Panc1 (cell line): ENCODE data around the gene KRT38. TPM values are rescaled to one million over a fixed set of nuclear protein-coding genes. Genes with fewer than 3 reads are reported as not detected.

Experiments
- ATAC-seq: fragments of 200-7000 bp; cut with Tn5 transposase; 2 replicates; pipeline ENCODE4 v1.9.1; 2020; ENCODE audit warnings: mild to moderate bottlenecking, moderate library complexity
- BruUV-seq: library from RNA; stranded (reverse); fragments of 400-500 nt; replicated peaks from 2 replicates; lab custom pipeline; 2021; lab: Mats Ljungman, UMichigan
- CTCF ChIA-PET: fragments of 300-600 bp; sonication (Branson Sonifier 250); formaldehyde crosslinking; loops from one replicate; lab custom pipeline; 2022; ENCODE audit warnings: antibody characterized with exemption; lab: Charles Lee
- POLR2A ChIA-PET: fragments of 300-600 bp; sonication (Branson Sonifier 250); formaldehyde crosslinking; loops from one replicate; lab custom pipeline; 2022; ENCODE audit warnings: antibody characterized with exemption; lab: Charles Lee
- DNase-seq: peaks from one replicate; pipeline ENCODE4 v3.0.0-alpha.2; 2010; ENCODE audit warnings: low read depth, low spot score
- H3K27ac ChIP-seq: 2 replicates; pipeline ENCODE4 v1.5.1; 2011; ENCODE audit warnings: mild to moderate bottlenecking, low read length, inconsistent platforms
- H3K27me3 ChIP-seq: fragments of 200-500 bp; sonication (Bioruptor generic); 2 replicates; pipeline ENCODE4 v1.6.0; 2014; ENCODE audit warnings: low read length, inconsistent platforms; ENCODE audit not compliant: control insufficient read depth, insufficient read depth
- H3K36me3 ChIP-seq: fragments of 200-500 bp; sonication (Bioruptor generic); 2 replicates; pipeline ENCODE4 v1.5.1; 2014; ENCODE audit warnings: inconsistent platforms, mild to moderate bottlenecking, low read length, moderate library complexity; ENCODE audit not compliant: control insufficient read depth, insufficient read depth
- H3K4me1 ChIP-seq: 2 replicates; pipeline ENCODE4 v1.5.1; 2011; ENCODE audit warnings: inconsistent platforms, mild to moderate bottlenecking, low read length, moderate library complexity; ENCODE audit not compliant: control insufficient read depth, insufficient read depth
- H3K4me3 ChIP-seq, 2 experiments: 2 replicates each; pipeline ENCODE4 v1.5.1; 2011 to 2012; ENCODE audit warnings: low read depth in 2 of 2, low read length in 2 of 2, mild to moderate bottlenecking in 2 of 2, inconsistent platforms in 1 of 2, moderate library complexity in 1 of 2
- H3K9me3 ChIP-seq: fragments of 200-500 bp; sonication (Bioruptor generic); 2 replicates; pipeline ENCODE4 v1.5.1; 2014; ENCODE audit warnings: low read depth, mild to moderate bottlenecking, inconsistent platforms, low read length, moderate library complexity; ENCODE audit not compliant: control insufficient read depth, insufficient read depth
- POLR2AphosphoS5 ChIP-seq: IDR thresholded peaks from 2 replicates; pipeline ENCODE4 v1.6.1; 2012; ENCODE audit warnings: mild to moderate bottlenecking, low read depth, low read length, moderate library complexity
- SIN3A ChIP-seq: IDR thresholded peaks from 2 replicates; pipeline ENCODE4 v1.6.1; 2012; ENCODE audit warnings: low read depth, mild to moderate bottlenecking, low read length, moderate library complexity, borderline replicate concordance; ENCODE audit not compliant: insufficient read depth
- TCF7L2 ChIP-seq: IDR thresholded peaks from 2 replicates; pipeline ENCODE4 v1.6.1; 2011; ENCODE audit warnings: mild to moderate bottlenecking, low read depth, low read length, inconsistent platforms
- in situ Hi-C: cut with HindIII; loops from 2 replicates; pipeline ENCODE4 v1.10.0; 2016; ENCODE audit warnings: low sequenced_read_pairs, low pct_unique_long_range_greater_than_20kb
- intact Hi-C: fragments of 100-400 bp; cut with micrococcal nuclease; formaldehyde crosslinking; loops from one replicate; pipeline ENCODE4 v1.10.0; 2022; ENCODE audit not compliant: unreplicated experiment
- total RNA-seq: library from RNA; stranded (reverse); gene quantifications from one replicate; pipeline ENCODE4 v1.2.1, GENCODE V29; 2021; ENCODE audit not compliant: unreplicated experiment
- TF ChIP-seq, protein P1 (sequence below), 2 experiments: IDR thresholded peaks; 2 replicates each; pipeline ENCODE4 v1.6.1; 2011 to 2012; ENCODE audit warnings: low read depth in 2 of 2, control low read depth in 1 of 2, low read length in 1 of 2, mild to moderate bottlenecking in 1 of 2, moderate library complexity in 1 of 2; ENCODE audit not compliant: insufficient read depth in 1 of 2
- TF ChIP-seq, protein P2 (sequence below): fragments of 450-650 bp; IDR thresholded peaks from 2 replicates; pipeline ENCODE4 v1.5.1; 2017; ENCODE audit warnings: mild to moderate bottlenecking

The KRT38 gene
- total RNA-seq, 1 experiment from 2014 or later = not detected

DNA sequence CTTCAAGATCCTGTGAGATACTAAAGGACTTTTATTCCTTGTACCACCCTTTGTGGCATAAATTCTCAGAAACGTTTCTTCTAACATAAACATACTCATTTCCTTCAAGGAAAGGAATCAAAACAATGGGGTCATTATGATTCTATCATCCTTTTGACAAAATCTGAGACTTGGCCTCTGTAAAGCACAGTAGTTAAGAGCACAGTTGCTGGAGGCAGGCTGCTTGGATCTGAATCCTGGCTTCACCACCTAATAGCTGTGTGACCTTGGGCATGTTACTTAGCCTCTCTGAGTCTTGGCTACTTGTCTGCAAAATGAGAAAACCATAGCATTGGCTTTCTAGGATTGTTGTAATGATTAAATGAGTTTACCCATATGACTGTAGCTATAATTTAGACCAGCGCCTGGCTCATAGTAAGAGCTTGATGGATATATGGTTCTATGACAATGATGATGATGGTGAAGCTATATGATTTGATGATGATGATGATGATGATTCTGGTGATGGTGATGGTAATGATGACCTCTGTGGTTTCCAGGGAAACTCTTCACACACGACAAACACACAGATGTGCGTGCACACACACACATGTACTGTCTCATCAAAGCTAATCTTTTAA is 37.3 kb downstream of the KRT38 start:
- no TSS peak for BruUV-seq
- Histone ChIP-seq H3K4me1 (peaks cover 13% of the 10 kb centered on the region), H3K36me3 (no peaks in the 10 kb centered on the region), H3K9me3 (no peaks in the 10 kb centered on the region), H3K27me3 (no peaks in the 10 kb centered on the region), H3K4me3 (no peak overlapping the region), H3K27ac (no peak overlapping the region)
- intact Hi-C loops = no loop called here
- POLR2A ChIA-PET = no interaction called here
- no peak for ATAC-seq
- TF ChIP-seq POLR2AphosphoS5 (no peak), SIN3A (no peak), TCF7L2 (no peak)
- TF ChIP-seq, protein P1, sequence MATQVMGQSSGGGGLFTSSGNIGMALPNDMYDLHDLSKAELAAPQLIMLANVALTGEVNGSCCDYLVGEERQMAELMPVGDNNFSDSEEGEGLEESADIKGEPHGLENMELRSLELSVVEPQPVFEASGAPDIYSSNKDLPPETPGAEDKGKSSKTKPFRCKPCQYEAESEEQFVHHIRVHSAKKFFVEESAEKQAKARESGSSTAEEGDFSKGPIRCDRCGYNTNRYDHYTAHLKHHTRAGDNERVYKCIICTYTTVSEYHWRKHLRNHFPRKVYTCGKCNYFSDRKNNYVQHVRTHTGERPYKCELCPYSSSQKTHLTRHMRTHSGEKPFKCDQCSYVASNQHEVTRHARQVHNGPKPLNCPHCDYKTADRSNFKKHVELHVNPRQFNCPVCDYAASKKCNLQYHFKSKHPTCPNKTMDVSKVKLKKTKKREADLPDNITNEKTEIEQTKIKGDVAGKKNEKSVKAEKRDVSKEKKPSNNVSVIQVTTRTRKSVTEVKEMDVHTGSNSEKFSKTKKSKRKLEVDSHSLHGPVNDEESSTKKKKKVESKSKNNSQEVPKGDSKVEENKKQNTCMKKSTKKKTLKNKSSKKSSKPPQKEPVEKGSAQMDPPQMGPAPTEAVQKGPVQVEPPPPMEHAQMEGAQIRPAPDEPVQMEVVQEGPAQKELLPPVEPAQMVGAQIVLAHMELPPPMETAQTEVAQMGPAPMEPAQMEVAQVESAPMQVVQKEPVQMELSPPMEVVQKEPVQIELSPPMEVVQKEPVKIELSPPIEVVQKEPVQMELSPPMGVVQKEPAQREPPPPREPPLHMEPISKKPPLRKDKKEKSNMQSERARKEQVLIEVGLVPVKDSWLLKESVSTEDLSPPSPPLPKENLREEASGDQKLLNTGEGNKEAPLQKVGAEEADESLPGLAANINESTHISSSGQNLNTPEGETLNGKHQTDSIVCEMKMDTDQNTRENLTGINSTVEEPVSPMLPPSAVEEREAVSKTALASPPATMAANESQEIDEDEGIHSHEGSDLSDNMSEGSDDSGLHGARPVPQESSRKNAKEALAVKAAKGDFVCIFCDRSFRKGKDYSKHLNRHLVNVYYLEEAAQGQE (IDR thresholded peaks at IDR 0.05; ENCODE audit: insufficient read depth in 1 of 2, low read depth in 2 of 2, low read length in 1 of 2) = no peak
- TF ChIP-seq, protein P2, sequence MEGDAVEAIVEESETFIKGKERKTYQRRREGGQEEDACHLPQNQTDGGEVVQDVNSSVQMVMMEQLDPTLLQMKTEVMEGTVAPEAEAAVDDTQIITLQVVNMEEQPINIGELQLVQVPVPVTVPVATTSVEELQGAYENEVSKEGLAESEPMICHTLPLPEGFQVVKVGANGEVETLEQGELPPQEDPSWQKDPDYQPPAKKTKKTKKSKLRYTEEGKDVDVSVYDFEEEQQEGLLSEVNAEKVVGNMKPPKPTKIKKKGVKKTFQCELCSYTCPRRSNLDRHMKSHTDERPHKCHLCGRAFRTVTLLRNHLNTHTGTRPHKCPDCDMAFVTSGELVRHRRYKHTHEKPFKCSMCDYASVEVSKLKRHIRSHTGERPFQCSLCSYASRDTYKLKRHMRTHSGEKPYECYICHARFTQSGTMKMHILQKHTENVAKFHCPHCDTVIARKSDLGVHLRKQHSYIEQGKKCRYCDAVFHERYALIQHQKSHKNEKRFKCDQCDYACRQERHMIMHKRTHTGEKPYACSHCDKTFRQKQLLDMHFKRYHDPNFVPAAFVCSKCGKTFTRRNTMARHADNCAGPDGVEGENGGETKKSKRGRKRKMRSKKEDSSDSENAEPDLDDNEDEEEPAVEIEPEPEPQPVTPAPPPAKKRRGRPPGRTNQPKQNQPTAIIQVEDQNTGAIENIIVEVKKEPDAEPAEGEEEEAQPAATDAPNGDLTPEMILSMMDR = no peak
- CTCF ChIA-PET = interaction anchor here (1.9 kb wide), 1 partner anchor 145 kb away, joined by 6 read pairs; no protein-coding TSS in a partner anchor
- in situ Hi-C loops = no loop called here
- DNase-seq = no peak

DNA sequence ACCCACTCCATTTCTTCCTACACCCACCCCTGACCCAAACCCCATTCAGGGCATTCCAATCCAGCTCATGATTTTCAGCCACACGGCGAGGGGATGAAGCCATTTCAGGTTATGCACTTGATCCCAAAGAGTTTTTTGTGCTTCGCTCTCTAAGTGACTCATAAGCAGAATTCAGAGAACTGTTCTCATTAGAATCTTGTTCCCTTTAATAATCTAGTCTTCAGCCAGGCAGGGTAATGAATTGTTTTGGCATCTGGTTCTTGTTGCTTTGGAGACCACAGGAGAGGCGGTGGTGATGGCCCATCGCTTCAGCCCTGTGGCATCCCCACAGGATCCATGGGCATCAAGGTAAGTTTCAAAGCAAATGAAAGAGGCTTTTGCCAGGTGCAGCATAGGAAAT is 38.6 kb downstream of the KRT38 start:
- ChIA-PET CTCF (no interaction called here), POLR2A (no interaction called here)
- BruUV-seq = no TSS peak
- H3K4me3 ChIP-seq = no peak overlapping the region
- intact Hi-C loops = no loop called here
- no peaks in the 10 kb centered on the region for H3K36me3 ChIP-seq
- H3K27ac ChIP-seq = no peak overlapping the region
- no peak for ATAC-seq
- no peaks in the 10 kb centered on the region for H3K9me3 ChIP-seq
- H3K4me1 ChIP-seq = peaks cover 13% of the 10 kb centered on the region
- no peaks in the 10 kb centered on the region for H3K27me3 ChIP-seq
- TF ChIP-seq SIN3A (no peak), TCF7L2 (no peak), POLR2AphosphoS5 (no peak)
- TF ChIP-seq, protein P1 (IDR thresholded peaks at IDR 0.05; ENCODE audit: insufficient read depth in 1 of 2, low read depth in 2 of 2, low read length in 1 of 2) = no peak
- TF ChIP-seq, protein P2 = no peak
- in situ Hi-C loops = no loop called here
- DNase-seq = no peak
